NCI-H345 treated with DMSO at 0.1 percent for 48 hours (cell line): Measurements from ENCODE around the gene ELFN2.

Source experiments
- DNase-seq: peaks from one replicate; lab custom pipeline; 2025; ENCODE audit not compliant: unreplicated experiment; lab: John Stamatoyannopoulos, UW

The ELFN2 gene

DNA sequence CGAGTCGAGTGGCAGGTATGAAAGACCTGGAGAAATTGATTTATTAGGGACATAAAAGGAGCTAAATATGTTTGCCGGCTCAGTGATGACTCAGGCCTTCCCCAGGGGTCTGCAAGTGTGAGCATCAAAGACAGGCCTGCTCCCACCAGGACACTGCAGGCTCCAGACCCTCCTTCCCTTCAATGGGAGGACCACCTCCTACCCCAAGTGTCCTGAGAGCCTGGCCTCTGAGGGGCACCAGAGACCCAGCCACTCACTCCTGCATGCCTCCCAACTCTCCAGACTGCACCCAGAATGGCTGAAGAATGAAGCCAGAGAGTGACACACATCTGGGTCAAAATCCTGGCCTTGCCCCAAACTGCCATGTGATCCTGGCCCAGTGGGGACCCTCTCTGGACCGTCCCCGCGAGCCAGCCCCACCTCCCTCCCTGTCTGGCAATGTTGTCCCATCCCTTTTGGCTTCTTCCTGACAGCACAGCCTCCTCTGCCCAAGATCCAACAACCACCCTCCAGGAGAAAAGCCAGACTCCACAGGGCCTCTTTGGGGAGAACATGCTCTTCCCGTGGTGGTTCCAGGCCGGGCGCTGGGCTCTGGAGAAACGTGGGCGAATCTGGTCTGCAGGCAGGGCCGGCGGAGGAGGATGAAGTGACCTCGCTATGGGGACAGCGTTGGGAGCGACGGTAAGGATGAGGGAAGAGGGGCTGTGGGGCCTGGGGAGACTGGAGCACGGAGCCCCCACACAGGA is 108.7 kb downstream of the ELFN2 start:
- no peak for DNase-seq
